OCI-LY7 (cell line): ENCODE measurements around the gene FRRS1L. TPM values are rescaled to one million over a fixed set of nuclear protein-coding genes. Genes with fewer than 3 reads are reported as not detected.

Experiments used
- BruUV-seq: library from RNA; stranded (reverse); fragments of 400-500 nt; replicated peaks from 2 replicates; lab custom pipeline; 2021; lab: Mats Ljungman, UMichigan
- CTCF ChIA-PET: fragments of 300-600 bp; sonication (Branson Sonifier 250); formaldehyde crosslinking; loops from one replicate; lab custom pipeline; 2022; ENCODE audit warnings: antibody characterized with exemption; ENCODE audit not compliant: unreplicated experiment; lab: Charles Lee
- POLR2A ChIA-PET: fragments of 300-600 bp; sonication (Branson Sonifier 250); formaldehyde crosslinking; loops from one replicate; lab custom pipeline; 2022; ENCODE audit warnings: antibody characterized with exemption; lab: Charles Lee
- DNase-seq: peaks from one replicate; pipeline ENCODE4 v3.0.0-alpha.2; 2015; ENCODE audit warnings: low spot score
- H2AFZ ChIP-seq: fragments of 200-600 bp; sonication (generic), shearing (Covaris generic); 2 replicates; pipeline ENCODE4 v1.6.1; 2014; ENCODE audit warnings: mild to moderate bottlenecking, antibody characterized with exemption, low read length, moderate library complexity
- H3K27ac ChIP-seq: fragments of 200-600 bp; sonication (generic); 2 replicates; pipeline ENCODE4 v1.5.1; 2014; ENCODE audit warnings: mixed run types, low read depth, mild to moderate bottlenecking, moderate library complexity, low read length, inconsistent platforms; ENCODE audit not compliant: poor library complexity, severe bottlenecking
- H3K36me3 ChIP-seq: fragments of 200-600 bp; sonication (generic); 2 replicates; pipeline ENCODE4 v1.6.1; 2014; ENCODE audit warnings: mild to moderate bottlenecking, antibody characterized with exemption, low read length, moderate library complexity, mixed read lengths; ENCODE audit not compliant: insufficient read depth
- H3K4me1 ChIP-seq: fragments of 200-600 bp; sonication (generic); 2 replicates; pipeline ENCODE4 v1.5.1; 2014; ENCODE audit warnings: mild to moderate bottlenecking, low read length; ENCODE audit not compliant: insufficient read depth, poor library complexity, severe bottlenecking
- H3K4me2 ChIP-seq: fragments of 200-600 bp; sonication (generic); 2 replicates; pipeline ENCODE4 v1.6.1; 2014; ENCODE audit warnings: mild to moderate bottlenecking, low read length
- H3K4me3 ChIP-seq: fragments of 200-600 bp; sonication (generic); 2 replicates; pipeline ENCODE4 v1.5.1; 2014; ENCODE audit warnings: mild to moderate bottlenecking, low read depth, low read length; ENCODE audit not compliant: poor library complexity, severe bottlenecking
- H3K79me2 ChIP-seq: fragments of 200-600 bp; sonication (generic); 2 replicates; pipeline ENCODE4 v1.6.1; 2016; ENCODE audit warnings: low read depth, mild to moderate bottlenecking, low read length, moderate library complexity, mixed read lengths; ENCODE audit not compliant: insufficient read depth
- H3K9me2 ChIP-seq: fragments of 200-600 bp; sonication (generic); 2 replicates; pipeline ENCODE4 v1.6.1; 2016; ENCODE audit warnings: mild to moderate bottlenecking, low read length, mixed read lengths; ENCODE audit not compliant: insufficient read depth
- H3K9me3 ChIP-seq: fragments of 200-600 bp; sonication (generic); 2 replicates; pipeline ENCODE4 v1.6.1; 2014; ENCODE audit warnings: mild to moderate bottlenecking, mixed run types, low read length, mixed read lengths
- H4K20me1 ChIP-seq: fragments of 200-600 bp; sonication (generic); 2 replicates; pipeline ENCODE4 v1.6.1; 2014; ENCODE audit warnings: mild to moderate bottlenecking, antibody characterized with exemption, low read length, moderate library complexity, mixed read lengths; ENCODE audit not compliant: insufficient read depth
- CTCF ChIP-seq: fragments of 200-600 bp; sonication (generic); conservative IDR thresholded peaks from 2 replicates; pipeline ENCODE4 v1.5.1; 2014; ENCODE audit warnings: mild to moderate bottlenecking, antibody characterized with exemption, low read length, moderate library complexity, mixed read lengths
- EZH2phosphoT487 ChIP-seq: fragments of 200-600 bp; sonication (generic); IDR thresholded peaks from 2 replicates; pipeline ENCODE4 v1.6.1; 2018; ENCODE audit warnings: low read depth, borderline replicate concordance, mild to moderate bottlenecking, mixed run types, antibody characterized with exemption, low read length, moderate library complexity, mixed read lengths
- intact Hi-C: fragments of 100-400 bp; cut with micrococcal nuclease; formaldehyde crosslinking; loops from one replicate; pipeline ENCODE4 v1.10.0; 2022; ENCODE audit not compliant: unreplicated experiment
- total RNA-seq, 2 experiments: library from RNA; depleted of rRNA in 1 of 2; stranded (reverse); fragments of >200 nt in 1 of 2; shearing (Covaris generic) in 1 of 2; gene quantifications; 2 replicates each; pipeline ENCODE4 v1.2.3, GENCODE V29; 2014 to 2022

The FRRS1L gene
- total RNA-seq, 2 experiments from 2014 or later: not detected

GRCh38 chr9:109101202-109101595, 65.8 kb downstream of the FRRS1L start:
- Histone ChIP-seq H3K4me1 (peaks cover 40% of the 10 kb centered on the region), H3K79me2 (peaks cover 100% of the 10 kb centered on the region), H3K9me2 (no peaks in the 10 kb centered on the region), H3K4me3 (no peak overlapping the region), H3K4me2 (no peak overlapping the region), H3K9me3 (0 out of 2 replicates have a peak, but pooled peaks cover 3% of the 10 kb centered on the region), H2AFZ (no peak overlapping the region), H4K20me1 (peaks cover 32% of the 10 kb centered on the region), H3K36me3 (peaks cover 93% of the 10 kb centered on the region), H3K27ac (peak overlapping the region; percentile 39)
- CTCF ChIA-PET: no interaction called here
- BruUV-seq: no TSS peak
- DNase-seq: no peak
- intact Hi-C loops: no loop called here
- TF ChIP-seq EZH2phosphoT487: no peak
- TF ChIP-seq CTCF: no peak
- POLR2A ChIA-PET: interaction anchor here (0.8 to 1.4 kb wide), 3 partner anchors 8 to 17 kb away, joined by 3 to 6 read pairs (median 4); no protein-coding TSS in a partner anchor

GRCh38 chr9:109100543-109101201, 66.4 kb downstream of the FRRS1L start:
- intact Hi-C loops: no loop called here
- peaks cover 39% of the 10 kb centered on the region for H3K4me1 ChIP-seq
- H3K4me3 ChIP-seq: no peak overlapping the region
- H3K36me3 ChIP-seq: peaks cover 94% of the 10 kb centered on the region
- no peak overlapping the region for H3K27ac ChIP-seq
- no peak overlapping the region for H2AFZ ChIP-seq
- no peaks in the 10 kb centered on the region for H3K9me2 ChIP-seq
- CTCF ChIA-PET: no interaction called here
- no peak overlapping the region for H3K4me2 ChIP-seq
- BruUV-seq: no TSS peak
- TF ChIP-seq EZH2phosphoT487 (no peak), CTCF (no peak)
- peaks cover 100% of the 10 kb centered on the region for H3K79me2 ChIP-seq
- POLR2A ChIA-PET: interaction anchor here (0.8 to 1.4 kb wide), 4 partner anchors 8 to 17 kb away, joined by 3 to 6 read pairs (median 4); no protein-coding TSS in a partner anchor
- peaks cover 32% of the 10 kb centered on the region for H4K20me1 ChIP-seq
- H3K9me3 ChIP-seq: 0 out of 2 replicates have a peak, but pooled peaks cover 3% of the 10 kb centered on the region
- DNase-seq: no peak

GRCh38 chr9:109098960-109099308, 68.1 kb downstream of the FRRS1L start:
- intact Hi-C loops: no loop called here
- POLR2A ChIA-PET: no interaction called here
- CTCF ChIA-PET: no interaction called here
- peaks cover 94% of the 10 kb centered on the region for H3K36me3 ChIP-seq
- H3K4me1 ChIP-seq: peaks cover 39% of the 10 kb centered on the region
- TF ChIP-seq CTCF (no peak), EZH2phosphoT487 (no peak)
- H4K20me1 ChIP-seq: peaks cover 32% of the 10 kb centered on the region
- H3K9me2 ChIP-seq: no peaks in the 10 kb centered on the region
- no TSS peak for BruUV-seq
- H3K4me3 ChIP-seq: no peak overlapping the region
- no peaks in the 10 kb centered on the region for H3K9me3 ChIP-seq
- no peak overlapping the region for H2AFZ ChIP-seq
- H3K79me2 ChIP-seq: peaks cover 100% of the 10 kb centered on the region
- no peak for DNase-seq
- H3K4me2 ChIP-seq: no peak overlapping the region
- H3K27ac ChIP-seq: no peak overlapping the region
